Activated CD8-positive, alpha-beta memory T cell treated with anti-CD3 and anti-CD28 coated beads for 24 hours (primary cell): Measurements from ENCODE around the gene LCE3E.
"Not testable (repeated sequence)": the region's sequence is repeated elsewhere in the genome, so short reads cannot be mapped to it uniquely, and the experiment has no call there.

Experiments
- DNase-seq: peaks from one replicate; pipeline ENCODE4 v3.0.0-alpha.2; 2020

LCE3E gene

GRCh38 chr1:152566681-152567080 is at the start of gene LCE3E:
Gene LCE3E (minus strand): TSS chr1:152566780. CDS start chr1:152566208, 572 bp downstream.
- no peak for DNase-seq

- no peak for DNase-seq
These were observed 46.9 kb upstream of the LCE3E start, which contains the start of gene LCE3B for GRCh38 chr1:152613511-152613910. Gene LCE3B (plus strand): TSS chr1:152613811. CDS start chr1:152613811, 0 bp downstream.

- no peak for DNase-seq
These were observed 33.4 kb upstream of the LCE3E start, which contains the start of gene LCE3C for GRCh38 chr1:152599934-152600333. Gene LCE3C (plus strand): TSS chr1:152600234. CDS start chr1:152600732, 498 bp downstream.

GRCh38 chr1:152596986-152597385 is 30.4 kb upstream of the LCE3E start:
- no peak for DNase-seq

- no peak for DNase-seq
These were observed 19.0 kb upstream of the LCE3E start for GRCh38 chr1:152585586-152585985.

- DNase-seq, result no peak
These were observed 16.1 kb upstream of the LCE3E start for GRCh38 chr1:152582647-152583046.

GRCh38 chr1:152580433-152580832 is 13.9 kb upstream of the LCE3E start, which contains the start of gene LCE3D:
Gene LCE3D (minus strand): TSS chr1:152580516. CDS start chr1:152579936, 580 bp downstream.
- DNase-seq, result no peak

- not testable (repeated sequence) for DNase-seq
These were observed 12.9 kb upstream of the LCE3E start for GRCh38 chr1:152579526-152579925.

- no peak for DNase-seq
These were observed 10.6 kb upstream of the LCE3E start for GRCh38 chr1:152577168-152577567.

GRCh38 chr1:152565535-152566215 is 905 bp downstream of the LCE3E start:
- DNase-seq, result no peak

GRCh38 chr1:152565115-152565514 is 1.5 kb downstream of the LCE3E start:
- DNase-seq, result no peak

GRCh38 chr1:152548358-152548757 is 18.2 kb downstream of the LCE3E start:
- not testable (repeated sequence) for DNase-seq

- DNase-seq, result no peak
These were observed 19.9 kb downstream of the LCE3E start for GRCh38 chr1:152546704-152547103.

- no peak for DNase-seq
These were observed 22.8 kb downstream of the LCE3E start for GRCh38 chr1:152543820-152544219.

GRCh38 chr1:152539901-152540300 is 26.7 kb downstream of the LCE3E start:
- DNase-seq, result no peak

- DNase-seq, result no peak
These were observed 29.1 kb downstream of the LCE3E start for GRCh38 chr1:152537496-152537895.

GRCh38 chr1:152535774-152536173 is 30.8 kb downstream of the LCE3E start:
- DNase-seq, result no peak

- DNase-seq, result no peak
These were observed 33.1 kb downstream of the LCE3E start for GRCh38 chr1:152533327-152533938.

- DNase-seq, result no peak
These were observed 41.4 kb downstream of the LCE3E start for GRCh38 chr1:152525080-152525641.

- DNase-seq, result no peak
These were observed 46.0 kb downstream of the LCE3E start for GRCh38 chr1:152520561-152521090.

GRCh38 chr1:152519851-152520250 is 46.7 kb downstream of the LCE3E start:
- no peak for DNase-seq

GRCh38 chr1:152517237-152517811 is 49.3 kb downstream of the LCE3E start:
- DNase-seq, result no peak

- DNase-seq, result no peak
These were observed 50.5 kb downstream of the LCE3E start for GRCh38 chr1:152516082-152516481.
